GM06990 (cell line): ENCODE results near the gene PFN4.

Experiments used
- DNase-seq: peaks from one replicate; pipeline ENCODE4 v3.0.0-alpha.2; 2011; ENCODE audit not compliant: insufficient read length; ENCODE audit errors: extremely low read depth
- H3K27me3 ChIP-seq: replicated peaks from 2 replicates; pipeline ENCODE4 v1.6.0; 2011; ENCODE audit warnings: low read length; ENCODE audit not compliant: control insufficient read depth, insufficient read depth
- H3K36me3 ChIP-seq: 2 replicates; pipeline ENCODE4 v1.5.1; 2011; ENCODE audit warnings: low read length; ENCODE audit not compliant: control insufficient read depth, insufficient read depth
- H3K4me3 ChIP-seq: replicated peaks from 2 replicates; pipeline ENCODE4 v1.5.1; 2011; ENCODE audit warnings: low read depth, mild to moderate bottlenecking, control low read depth, low read length
- TF ChIP-seq, protein P1 (sequence below): IDR thresholded peaks from 2 replicates; pipeline ENCODE4 v1.5.1; 2011; ENCODE audit warnings: low read length, control low read depth, mild to moderate bottlenecking, inconsistent platforms; ENCODE audit not compliant: insufficient read depth, poor library complexity, severe bottlenecking

Gene PFN4

DNA sequence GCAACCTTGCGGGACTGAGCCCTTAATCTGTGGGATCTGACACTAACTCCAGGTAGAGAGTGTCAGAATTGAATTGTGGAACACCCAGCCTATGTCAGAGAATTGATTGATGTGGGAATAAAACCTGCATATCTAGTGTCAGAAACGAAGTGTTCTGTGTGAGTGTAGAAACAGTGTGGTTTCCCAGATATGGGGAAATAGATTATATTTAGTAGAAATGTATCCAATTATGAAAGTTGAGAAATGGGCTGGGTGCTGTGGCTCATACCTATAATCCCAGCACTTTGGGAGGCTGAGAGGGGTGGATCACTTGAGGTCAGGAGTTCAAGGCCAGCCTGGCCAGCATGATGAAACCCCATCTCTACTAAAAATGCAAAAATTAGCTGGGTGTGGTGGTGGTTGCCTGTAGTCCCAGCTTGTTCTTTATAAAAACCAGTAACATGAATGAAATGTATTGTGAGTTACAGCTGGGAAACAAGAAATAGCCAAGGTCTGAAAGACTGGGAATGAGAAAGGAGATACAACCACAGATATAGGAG, 34.2 kb downstream of the PFN4 start:
- DNase-seq, result no peak
- no peaks in the 10 kb centered on the region; the same call in 1 of the 2 replicates for H3K36me3 ChIP-seq
- TF ChIP-seq, protein P1, sequence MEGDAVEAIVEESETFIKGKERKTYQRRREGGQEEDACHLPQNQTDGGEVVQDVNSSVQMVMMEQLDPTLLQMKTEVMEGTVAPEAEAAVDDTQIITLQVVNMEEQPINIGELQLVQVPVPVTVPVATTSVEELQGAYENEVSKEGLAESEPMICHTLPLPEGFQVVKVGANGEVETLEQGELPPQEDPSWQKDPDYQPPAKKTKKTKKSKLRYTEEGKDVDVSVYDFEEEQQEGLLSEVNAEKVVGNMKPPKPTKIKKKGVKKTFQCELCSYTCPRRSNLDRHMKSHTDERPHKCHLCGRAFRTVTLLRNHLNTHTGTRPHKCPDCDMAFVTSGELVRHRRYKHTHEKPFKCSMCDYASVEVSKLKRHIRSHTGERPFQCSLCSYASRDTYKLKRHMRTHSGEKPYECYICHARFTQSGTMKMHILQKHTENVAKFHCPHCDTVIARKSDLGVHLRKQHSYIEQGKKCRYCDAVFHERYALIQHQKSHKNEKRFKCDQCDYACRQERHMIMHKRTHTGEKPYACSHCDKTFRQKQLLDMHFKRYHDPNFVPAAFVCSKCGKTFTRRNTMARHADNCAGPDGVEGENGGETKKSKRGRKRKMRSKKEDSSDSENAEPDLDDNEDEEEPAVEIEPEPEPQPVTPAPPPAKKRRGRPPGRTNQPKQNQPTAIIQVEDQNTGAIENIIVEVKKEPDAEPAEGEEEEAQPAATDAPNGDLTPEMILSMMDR, result no peak

DNA sequence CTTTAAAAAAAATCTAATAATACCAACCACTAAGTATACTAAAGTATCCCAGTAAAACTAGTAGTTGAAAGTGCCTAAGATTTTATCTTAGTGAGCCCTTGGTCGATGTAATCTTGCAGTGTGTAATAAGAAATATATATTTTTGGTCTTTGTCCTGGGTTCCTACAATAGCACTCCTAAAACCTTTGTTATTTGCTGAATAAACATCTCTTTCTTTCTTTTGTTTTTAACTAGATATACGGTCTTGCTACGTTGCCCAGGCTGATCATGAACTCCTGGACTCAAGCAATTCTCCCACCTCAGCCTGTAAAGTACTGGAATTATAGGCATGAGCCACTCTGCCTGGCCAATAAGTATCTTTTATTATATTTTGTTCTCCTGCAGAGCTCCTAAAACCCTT, 36.1 kb downstream of the PFN4 start:
- no peaks in the 10 kb centered on the region for H3K27me3 ChIP-seq
- H3K36me3 ChIP-seq, result peaks cover 3% of the 10 kb centered on the region
- no peak for DNase-seq
- TF ChIP-seq, protein P1, result no peak
- no peak overlapping the region for H3K4me3 ChIP-seq

More for the DNA sequence above, 34.2 kb downstream of the PFN4 start:
- Histone ChIP-seq H3K27me3 (no peaks in the 10 kb centered on the region), H3K4me3 (no peak overlapping the region)

DNA sequence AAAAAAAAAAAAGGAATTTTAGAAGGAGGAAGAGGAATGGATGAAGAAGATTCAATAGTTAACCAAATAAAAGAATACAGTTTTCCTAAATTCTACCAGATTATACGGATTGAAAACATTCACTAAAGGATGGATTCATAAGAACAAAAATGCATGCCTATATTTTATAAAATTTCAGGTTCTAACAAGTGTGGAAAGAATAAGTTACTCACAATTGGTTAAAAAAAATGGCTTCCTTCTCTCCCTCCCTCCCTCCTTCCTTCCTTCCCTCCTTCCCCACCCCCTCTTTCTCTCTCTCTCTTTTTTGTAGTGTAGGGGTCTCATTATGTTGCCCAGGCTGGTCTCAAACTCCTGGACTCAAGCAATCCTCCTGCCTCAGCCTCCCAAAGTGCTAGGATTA, 36.9 kb downstream of the PFN4 start:
- Histone ChIP-seq H3K36me3 (peaks cover 3% of the 10 kb centered on the region), H3K4me3 (no peak overlapping the region), H3K27me3 (no peaks in the 10 kb centered on the region)
- TF ChIP-seq, protein P1, result no peak
- no peak for DNase-seq

DNA sequence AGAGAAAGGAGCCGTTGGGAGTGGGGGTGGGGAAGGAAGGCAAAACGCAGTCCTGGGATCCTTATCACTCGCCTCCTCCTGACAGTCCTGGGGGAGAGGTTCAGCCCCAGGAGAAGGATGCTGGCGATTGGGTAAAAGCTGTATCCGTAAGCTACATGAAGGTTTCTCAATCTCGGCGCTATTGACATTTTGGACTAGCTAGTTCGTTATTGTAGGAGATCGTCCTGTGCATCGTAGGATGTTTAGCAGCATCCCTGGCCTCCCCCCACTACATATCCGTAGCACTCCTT, 38.0 kb downstream of the PFN4 start:
- Histone ChIP-seq H3K4me3 (peak overlapping the region; percentile 77), H3K27me3 (no peaks in the 10 kb centered on the region), H3K36me3 (peaks cover 3% of the 10 kb centered on the region)
- TF ChIP-seq, protein P1, result no peak
- DNase-seq, result no peak

DNA sequence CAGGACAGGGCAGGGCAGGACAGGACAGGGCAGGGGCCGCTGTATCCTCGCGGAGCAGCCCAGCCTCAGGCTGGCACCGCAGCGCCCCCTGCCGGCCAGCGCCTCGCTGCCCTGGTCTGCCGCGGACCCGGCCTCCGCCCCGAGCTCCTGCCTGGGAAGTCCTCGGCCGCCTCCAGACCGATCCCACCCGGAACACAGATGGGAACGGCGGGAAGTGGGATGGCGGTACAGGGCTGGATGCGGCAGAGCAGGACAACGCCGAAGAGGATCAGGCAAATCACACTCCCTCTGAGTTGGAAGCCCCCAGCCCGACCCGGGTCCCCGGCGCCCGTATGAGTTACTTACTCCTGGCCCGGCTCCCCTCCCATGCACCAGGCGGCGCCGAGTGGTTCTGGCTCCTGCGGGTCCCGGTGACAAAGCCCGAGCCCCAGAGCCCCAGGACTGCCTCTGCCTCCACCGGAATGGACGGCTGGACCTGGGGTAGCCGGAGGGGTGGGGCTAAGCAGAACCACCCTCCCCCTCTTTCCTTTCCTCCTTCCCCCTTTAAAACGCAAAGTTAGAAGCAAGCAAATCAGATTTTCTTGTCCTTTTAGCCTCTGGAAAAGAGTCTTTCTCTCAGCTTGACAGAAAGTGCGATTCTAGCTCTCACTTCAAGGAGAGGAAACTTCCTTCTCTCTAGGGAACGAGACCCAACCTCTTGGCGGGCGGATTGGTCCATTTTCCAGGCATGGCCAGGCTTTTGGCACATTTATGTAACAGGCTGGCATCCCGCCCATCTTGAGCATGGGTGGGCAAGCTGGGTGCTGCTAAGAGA, 38.5 kb downstream of the PFN4 start, which contains the start of gene TP53I3:
TSS of gene TP53I3 (minus strand) at position 449 of the 814 bp plus-strand sequence. CDS start 508 bp downstream, outside the sequence.
- peak within 1 kb of the TSS; percentile 77 for H3K4me3 ChIP-seq
- H3K27me3 ChIP-seq, result no peaks in the 10 kb centered on the region
- TF ChIP-seq, protein P1, result peak; percentile 28
- DNase-seq, result peak; percentile 88
- peaks cover 3% of the 10 kb centered on the region for H3K36me3 ChIP-seq
